MM.1S (cell line): ENCODE data around the gene HDHD5.

Experiments
- EZH2 ChIP-seq: fragments of 300-600 bp; sonication (generic); optimal IDR thresholded peaks from 2 replicates; pipeline ENCODE3; 2017; ENCODE audit warnings: low read depth, mild to moderate bottlenecking, antibody characterized with exemption, low read length, mixed read lengths
- EZH2phosphoT487 ChIP-seq: fragments of 300-600 bp; sonication (generic); IDR thresholded peaks from 2 replicates; pipeline ENCODE4 v1.6.1; 2018; ENCODE audit warnings: antibody characterized with exemption, low read length
- TF ChIP-seq, protein P1 (sequence below): fragments of 300-600 bp; sonication (generic); IDR thresholded peaks from 2 replicates; pipeline ENCODE4 v1.5.1; 2016; ENCODE audit warnings: antibody characterized with exemption, low read length, mixed read lengths

DNA sequence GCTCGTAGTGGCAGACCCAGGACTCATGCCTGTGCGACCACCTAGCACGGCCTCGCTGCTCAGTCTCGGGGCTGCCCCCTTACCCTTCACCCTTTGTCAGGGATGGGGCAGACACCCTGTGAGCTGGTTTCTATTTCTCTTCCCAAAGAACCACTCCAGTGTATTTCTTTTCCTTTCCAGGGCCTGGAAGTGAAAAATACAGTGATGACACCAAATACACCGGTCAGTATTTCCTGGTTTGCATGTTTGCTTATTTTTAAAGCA is 51.6 kb downstream of the HDHD5 start:
- TF ChIP-seq EZH2 (no peak), EZH2phosphoT487 (no peak)
- TF ChIP-seq, protein P1, sequence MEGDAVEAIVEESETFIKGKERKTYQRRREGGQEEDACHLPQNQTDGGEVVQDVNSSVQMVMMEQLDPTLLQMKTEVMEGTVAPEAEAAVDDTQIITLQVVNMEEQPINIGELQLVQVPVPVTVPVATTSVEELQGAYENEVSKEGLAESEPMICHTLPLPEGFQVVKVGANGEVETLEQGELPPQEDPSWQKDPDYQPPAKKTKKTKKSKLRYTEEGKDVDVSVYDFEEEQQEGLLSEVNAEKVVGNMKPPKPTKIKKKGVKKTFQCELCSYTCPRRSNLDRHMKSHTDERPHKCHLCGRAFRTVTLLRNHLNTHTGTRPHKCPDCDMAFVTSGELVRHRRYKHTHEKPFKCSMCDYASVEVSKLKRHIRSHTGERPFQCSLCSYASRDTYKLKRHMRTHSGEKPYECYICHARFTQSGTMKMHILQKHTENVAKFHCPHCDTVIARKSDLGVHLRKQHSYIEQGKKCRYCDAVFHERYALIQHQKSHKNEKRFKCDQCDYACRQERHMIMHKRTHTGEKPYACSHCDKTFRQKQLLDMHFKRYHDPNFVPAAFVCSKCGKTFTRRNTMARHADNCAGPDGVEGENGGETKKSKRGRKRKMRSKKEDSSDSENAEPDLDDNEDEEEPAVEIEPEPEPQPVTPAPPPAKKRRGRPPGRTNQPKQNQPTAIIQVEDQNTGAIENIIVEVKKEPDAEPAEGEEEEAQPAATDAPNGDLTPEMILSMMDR, result no peak
